ENCODE results near the gene TESK1.
A peak's percentile ranks its signal among the peaks of the same experiment; 100 is the strongest.
"Not testable (repeated sequence)": the region's sequence is repeated elsewhere in the genome, so short reads cannot be mapped to it uniquely, and the experiment has no call there.

The TESK1 gene

GRCh38 chr9:35611230-35611797, 6.3 kb downstream of the TESK1 start:
- Histone ChIP-seq H3K9me3 (replicated peaks in 1 of 2; ENCODE audit: control insufficient read depth in 2 of 2, insufficient read depth in 1 of 2, low read depth in 1 of 2, low read length in 2 of 2) (peaks cover 0 to 3% of the 10 kb centered on the region in 2 donors), H3K4me2 (ENCODE audit: insufficient read depth, low read length, poor library complexity, severe bottlenecking) (no peak overlapping the region), H2BK15ac (ENCODE audit: low read length) (no peak overlapping the region), H2AFZ (ENCODE audit: low read length) (no peak overlapping the region), H2BK12ac (ENCODE audit: low read length) (no peak overlapping the region), H3K36me3 (replicated peaks in 1 of 2; ENCODE audit: control insufficient read depth in 2 of 2, insufficient read depth in 2 of 2, low read length in 2 of 2) (peaks cover 26 to 36% of the 10 kb centered on the region in 2 donors), H4K8ac (ENCODE audit: low read depth, low read length) (no peak overlapping the region), H3K4ac (ENCODE audit: low read length) (no peak overlapping the region), H2BK5ac (ENCODE audit: low read length) (no peak overlapping the region), H3K4me1 (ENCODE audit: control insufficient read depth in 2 of 2, insufficient read depth in 1 of 2, low read depth in 1 of 2, low read length in 2 of 2) (peaks cover 0 to 7% of the 10 kb centered on the region in 2 donors), H3K14ac (ENCODE audit: low read length) (no peak overlapping the region), H3K79me1 (ENCODE audit: low read depth, low read length) (peaks cover 5% of the 10 kb centered on the region), H3K27ac (replicated peaks; ENCODE audit: low read length) (no peak overlapping the region), H3K23ac (ENCODE audit: low read depth, low read length, poor library complexity) (no peak overlapping the region), H3K18ac (ENCODE audit: low read length) (no peak overlapping the region), H2AK5ac (ENCODE audit: low read depth, low read length) (no peak overlapping the region), H3K27me3 (ENCODE audit: control insufficient read depth in 3 of 3, insufficient read depth in 3 of 3, low read depth in 1 of 3, low read length in 3 of 3) (peaks cover 2 to 31% (median 15%) of the 10 kb centered on the region in 3 experiments), H2BK120ac (ENCODE audit: low read depth, low read length) (no peak overlapping the region), H3K9ac (ENCODE audit: low read depth, low read length, poor library complexity) (no peak overlapping the region), H3K4me3 (ENCODE audit: low read length in 2 of 2) (no peak overlapping the region), H4K91ac (ENCODE audit: low read depth, low read length, poor library complexity) (no peak overlapping the region)
- DNase-seq (ENCODE audit: low spot score) = no peak
- no CpG with 5 or more reads among the region's 8 CpGs for WGBS, 2 donors (ENCODE audit: extremely low coverage in 2 of 2, insufficient read length in 2 of 2, insufficient replicate concordance in 1 of 2)

- H3K14ac ChIP-seq (ENCODE audit: low read length); H2BK12ac ChIP-seq (ENCODE audit: low read length); H4K8ac ChIP-seq (ENCODE audit: low read depth, low read length); H4K91ac ChIP-seq (ENCODE audit: low read depth, low read length, poor library complexity); DNase-seq (ENCODE audit: low spot score); H3K4me3 ChIP-seq (ENCODE audit: low read length in 2 of 2); H3K9me3 ChIP-seq (replicated peaks in 1 of 2; ENCODE audit: control insufficient read depth in 2 of 2, insufficient read depth in 1 of 2, low read depth in 1 of 2, low read length in 2 of 2); H2BK120ac ChIP-seq (ENCODE audit: low read depth, low read length); H2AFZ ChIP-seq (ENCODE audit: low read length); H2AK5ac ChIP-seq (ENCODE audit: low read depth, low read length); H3K23ac ChIP-seq (ENCODE audit: low read depth, low read length, poor library complexity); H3K4me2 ChIP-seq (ENCODE audit: insufficient read depth, low read length, poor library complexity, severe bottlenecking); H2BK5ac ChIP-seq (ENCODE audit: low read length); H2BK15ac ChIP-seq (ENCODE audit: low read length); H3K9ac ChIP-seq (ENCODE audit: low read depth, low read length, poor library complexity); H3K4ac ChIP-seq (ENCODE audit: low read length); H3K27ac ChIP-seq (replicated peaks; ENCODE audit: low read length); H3K4me1 ChIP-seq (ENCODE audit: control insufficient read depth in 2 of 2, insufficient read depth in 1 of 2, low read depth in 1 of 2, low read length in 2 of 2); H3K79me1 ChIP-seq (ENCODE audit: low read depth, low read length); H3K18ac ChIP-seq (ENCODE audit: low read length): not testable (repeated sequence)
- WGBS, 2 donors (ENCODE audit: extremely low coverage in 2 of 2, insufficient read length in 2 of 2, insufficient replicate concordance in 1 of 2) = no CpG with 5 or more reads among the region's 4 CpGs
- Histone ChIP-seq H3K36me3 (replicated peaks in 1 of 2; ENCODE audit: control insufficient read depth in 2 of 2, insufficient read depth in 2 of 2, low read length in 2 of 2) (peaks cover 24 to 36% of the 10 kb centered on the region in 2 donors), H3K27me3 (ENCODE audit: control insufficient read depth in 3 of 3, insufficient read depth in 3 of 3, low read depth in 1 of 3, low read length in 3 of 3) (peaks cover 5 to 38% (median 23%) of the 10 kb centered on the region in 3 experiments)
Measured at GRCh38 chr9:35612066-35612465, 7.0 kb downstream of the TESK1 start.

- Histone ChIP-seq H4K8ac (ENCODE audit: low read depth, low read length) (no peak overlapping the region), H3K9me3 (replicated peaks in 1 of 2; ENCODE audit: control insufficient read depth in 2 of 2, insufficient read depth in 1 of 2, low read depth in 1 of 2, low read length in 2 of 2) (peaks cover 0 to 3% of the 10 kb centered on the region in 2 donors), H3K36me3 (replicated peaks in 1 of 2; ENCODE audit: control insufficient read depth in 2 of 2, insufficient read depth in 2 of 2, low read length in 2 of 2) (peaks cover 22 to 28% of the 10 kb centered on the region in 2 donors), H3K14ac (ENCODE audit: low read length) (no peak overlapping the region), H2BK15ac (ENCODE audit: low read length) (no peak overlapping the region), H2AFZ (ENCODE audit: low read length) (no peak overlapping the region), H3K23ac (ENCODE audit: low read depth, low read length, poor library complexity) (no peak overlapping the region), H3K27me3 (ENCODE audit: control insufficient read depth in 3 of 3, insufficient read depth in 3 of 3, low read depth in 1 of 3, low read length in 3 of 3) (peaks cover 7 to 46% (median 30%) of the 10 kb centered on the region in 3 experiments), H3K18ac (ENCODE audit: low read length) (no peak overlapping the region), H2BK5ac (ENCODE audit: low read length) (no peak overlapping the region), H3K4me1 (ENCODE audit: control insufficient read depth in 2 of 2, insufficient read depth in 1 of 2, low read depth in 1 of 2, low read length in 2 of 2) (peaks cover 0 to 7% of the 10 kb centered on the region in 2 donors), H2BK12ac (ENCODE audit: low read length) (no peak overlapping the region), H3K27ac (replicated peaks; ENCODE audit: low read length) (no peak overlapping the region), H3K9ac (ENCODE audit: low read depth, low read length, poor library complexity) (no peak overlapping the region), H3K4me3 (ENCODE audit: low read length in 2 of 2) (no peak overlapping the region), H4K91ac (ENCODE audit: low read depth, low read length, poor library complexity) (no peak overlapping the region), H3K79me1 (ENCODE audit: low read depth, low read length) (no peaks in the 10 kb centered on the region), H3K4me2 (ENCODE audit: insufficient read depth, low read length, poor library complexity, severe bottlenecking) (no peak overlapping the region), H2AK5ac (ENCODE audit: low read depth, low read length) (no peak overlapping the region), H2BK120ac (ENCODE audit: low read depth, low read length) (no peak overlapping the region), H3K4ac (ENCODE audit: low read length) (no peak overlapping the region)
- no CpG with 5 or more reads among the region's 2 CpGs for WGBS, 2 donors (ENCODE audit: extremely low coverage in 2 of 2, insufficient read length in 2 of 2, insufficient replicate concordance in 1 of 2)
- no peak for DNase-seq (ENCODE audit: low spot score)
Measured at GRCh38 chr9:35612843-35613242, 7.8 kb downstream of the TESK1 start.

GRCh38 chr9:35615981-35616680, 11.1 kb downstream of the TESK1 start:
- Histone ChIP-seq H4K8ac (ENCODE audit: low read depth, low read length) (no peak overlapping the region), H3K23ac (ENCODE audit: low read depth, low read length, poor library complexity) (peak overlapping the region; percentile 58), H2BK15ac (ENCODE audit: low read length) (no peak overlapping the region), H3K27ac (replicated peaks; ENCODE audit: low read length) (no peak overlapping the region), H3K4ac (ENCODE audit: low read length) (no peak overlapping the region), H3K4me1 (ENCODE audit: control insufficient read depth in 2 of 2, insufficient read depth in 1 of 2, low read depth in 1 of 2, low read length in 2 of 2) (peaks cover 0 to 15% of the 10 kb centered on the region in 2 donors), H2BK5ac (ENCODE audit: low read length) (no peak overlapping the region), H3K14ac (ENCODE audit: low read length) (no peak overlapping the region), H2AFZ (ENCODE audit: low read length) (peak overlapping the region; percentile 71), H3K36me3 (replicated peaks in 1 of 2; ENCODE audit: control insufficient read depth in 2 of 2, insufficient read depth in 2 of 2, low read length in 2 of 2) (no peaks in the 10 kb centered on the region), H3K18ac (ENCODE audit: low read length) (peak overlapping the region; percentile 78), H3K4me3 (ENCODE audit: low read length in 2 of 2) (no peak overlapping the region), H2BK12ac (ENCODE audit: low read length) (no peak overlapping the region), H4K91ac (ENCODE audit: low read depth, low read length, poor library complexity) (no peak overlapping the region), H3K9ac (ENCODE audit: low read depth, low read length, poor library complexity) (no peak overlapping the region), H3K9me3 (replicated peaks in 1 of 2; ENCODE audit: control insufficient read depth in 2 of 2, insufficient read depth in 1 of 2, low read depth in 1 of 2, low read length in 2 of 2) (peaks cover 0 to 7% of the 10 kb centered on the region in 2 donors), H3K27me3 (ENCODE audit: control insufficient read depth in 3 of 3, insufficient read depth in 3 of 3, low read depth in 1 of 3, low read length in 3 of 3) (peaks cover 7 to 71% (median 34%) of the 10 kb centered on the region in 3 experiments), H3K79me1 (ENCODE audit: low read depth, low read length) (no peaks in the 10 kb centered on the region), H2BK120ac (ENCODE audit: low read depth, low read length) (no peak overlapping the region), H2AK5ac (ENCODE audit: low read depth, low read length) (no peak overlapping the region), H3K4me2 (ENCODE audit: insufficient read depth, low read length, poor library complexity, severe bottlenecking) (peak overlapping the region; percentile 47)
- WGBS, 2 donors (ENCODE audit: extremely low coverage in 2 of 2, insufficient read length in 2 of 2, insufficient replicate concordance in 1 of 2) = no CpG with 5 or more reads among the region's 17 CpGs
- DNase-seq (ENCODE audit: low spot score) = no peak

Measured in neuronal stem cell (in vitro differentiated cells).